Upper lobe of right lung (tissue), 1 donor: ENCODE results near the gene PPCS. TPM values are rescaled to one million over a fixed set of nuclear protein-coding genes. Genes with fewer than 3 reads are reported as not detected.

Experiments used
- ATAC-seq: fragments of 200-7000 bp; cut with Tn5 transposase; one replicate; pipeline ENCODE4 v1.9.1; 2020; ENCODE audit warnings: mild to moderate bottlenecking, moderate library complexity
- DNase-seq: peaks from one replicate; pipeline ENCODE4 v3.0.0-alpha.2; 2020
- H3K27ac ChIP-seq: fragments of 200-600 bp; one replicate; pipeline ENCODE4 v1.8.0; 2022
- H3K27me3 ChIP-seq: fragments of 200-600 bp; one replicate; pipeline ENCODE4 v1.8.0; 2022; ENCODE audit warnings: mild to moderate bottlenecking
- H3K36me3 ChIP-seq: fragments of 200-600 bp; one replicate; pipeline ENCODE4 v1.8.0; 2022
- H3K4me1 ChIP-seq: fragments of 200-600 bp; one replicate; pipeline ENCODE4 v1.8.0; 2022
- H3K4me3 ChIP-seq: fragments of 200-600 bp; one replicate; pipeline ENCODE4 v1.8.0; 2022; ENCODE audit warnings: mild to moderate bottlenecking
- H3K9me3 ChIP-seq: fragments of 200-600 bp; one replicate; pipeline ENCODE4 v1.8.0; 2022
- CTCF ChIP-seq: fragments of 200-600 bp; IDR thresholded peaks from one replicate; pipeline ENCODE4 v1.8.0; 2022; ENCODE audit warnings: antibody characterized with exemption
- intact Hi-C: fragments of 100-400 bp; cut with DNase I; formaldehyde crosslinking; loops from one replicate; pipeline ENCODE4 v1.11.0; 2022
- total RNA-seq: library from RNA; stranded (reverse); fragmentation: NEBNext Ultra II Directional; extraction: Animal tissue kit (Norgen Biotek cat#: 25700); gene quantifications from one replicate; pipeline ENCODE4 v1.2.1, GENCODE V29; 2021
- donor health status: DM: no; HTN: yes; CAD: no; lungs with severe emphysema.

The PPCS gene
- total RNA-seq, 1 donor from 2014 or later, result 52.8 TPM

GRCh38 chr1:42419126-42419821 lies 37.1 kb upstream of the PPCS start:
- H3K36me3 ChIP-seq, result no peaks in the 10 kb centered on the region
- H3K27ac ChIP-seq, result no peak overlapping the region
- DNase-seq, result no peak
- no peak overlapping the region for H3K4me3 ChIP-seq
- peaks cover 12% of the 10 kb centered on the region for H3K4me1 ChIP-seq
- no peaks in the 10 kb centered on the region for H3K9me3 ChIP-seq
- H3K27me3 ChIP-seq, result no peaks in the 10 kb centered on the region
- no peak for TF ChIP-seq CTCF
- ATAC-seq, result peak; percentile 27
- intact Hi-C loops, result no loop called here

DNA sequence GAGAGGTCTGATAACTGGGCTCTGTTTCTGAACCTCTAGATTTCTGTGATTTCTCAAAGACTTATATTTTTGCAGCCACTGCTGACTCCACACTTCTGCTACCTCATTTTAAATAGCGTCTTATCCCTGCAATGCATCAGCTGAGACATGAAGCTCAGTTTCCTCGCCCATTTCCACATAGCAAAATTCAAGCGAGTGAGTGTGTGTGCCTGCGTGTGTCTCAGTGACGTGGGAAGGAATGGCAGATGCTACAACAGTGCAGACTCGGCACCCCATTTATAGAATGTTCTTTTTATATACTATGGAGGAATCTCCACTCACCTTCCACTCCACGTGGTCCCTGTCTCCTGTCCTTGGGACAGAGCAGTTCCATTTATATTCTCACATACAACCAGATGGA lies 36.2 kb upstream of the PPCS start:
- H3K36me3 ChIP-seq, result no peaks in the 10 kb centered on the region
- H3K4me1 ChIP-seq, result peaks cover 12% of the 10 kb centered on the region
- DNase-seq, result no peak
- ATAC-seq, result no peak
- intact Hi-C loops, result no loop called here
- no peaks in the 10 kb centered on the region for H3K9me3 ChIP-seq
- no peaks in the 10 kb centered on the region for H3K27me3 ChIP-seq
- H3K27ac ChIP-seq, result no peak overlapping the region
- H3K4me3 ChIP-seq, result no peak overlapping the region
- TF ChIP-seq CTCF, result no peak

GRCh38 chr1:42420911-42421585 lies 35.3 kb upstream of the PPCS start:
- DNase-seq, result no peak
- Histone ChIP-seq H3K36me3 (no peaks in the 10 kb centered on the region), H3K27me3 (no peaks in the 10 kb centered on the region), H3K4me1 (peaks cover 12% of the 10 kb centered on the region), H3K9me3 (no peaks in the 10 kb centered on the region), H3K4me3 (no peak overlapping the region), H3K27ac (no peak overlapping the region)
- no peak for TF ChIP-seq CTCF
- peak; percentile 35 for ATAC-seq
- intact Hi-C loops, result no loop called here

GRCh38 chr1:42422737-42423136 lies 33.6 kb upstream of the PPCS start:
- no peaks in the 10 kb centered on the region for H3K27me3 ChIP-seq
- no peak overlapping the region for H3K27ac ChIP-seq
- no peak for DNase-seq
- H3K9me3 ChIP-seq, result no peaks in the 10 kb centered on the region
- H3K4me1 ChIP-seq, result peaks cover 12% of the 10 kb centered on the region
- ATAC-seq, result no peak
- no peaks in the 10 kb centered on the region for H3K36me3 ChIP-seq
- intact Hi-C loops, result no loop called here
- no peak for TF ChIP-seq CTCF
- no peak overlapping the region for H3K4me3 ChIP-seq

DNA sequence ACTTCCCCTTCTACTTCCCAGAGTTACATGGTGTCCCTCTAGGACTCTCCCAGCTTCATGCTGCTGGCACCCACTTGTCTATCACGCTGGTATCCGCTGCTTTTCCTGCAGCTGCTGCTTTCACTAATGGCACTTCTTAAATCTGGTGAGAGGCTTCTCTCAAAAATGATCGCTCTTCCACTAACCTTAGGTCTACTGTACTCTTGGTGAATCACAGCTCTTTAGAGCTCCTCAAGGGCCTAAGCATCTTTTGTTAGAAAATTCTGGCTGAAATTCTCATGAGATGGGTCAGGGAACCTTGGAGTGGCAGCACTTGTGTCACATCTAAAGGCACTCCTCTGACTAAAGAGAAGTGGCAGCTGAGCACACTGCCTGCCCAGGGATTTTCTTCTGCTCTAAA lies 32.7 kb upstream of the PPCS start:
- Histone ChIP-seq H3K9me3 (no peaks in the 10 kb centered on the region), H3K27ac (no peak overlapping the region), H3K4me1 (peaks cover 12% of the 10 kb centered on the region), H3K4me3 (no peak overlapping the region), H3K27me3 (no peaks in the 10 kb centered on the region), H3K36me3 (no peaks in the 10 kb centered on the region)
- TF ChIP-seq CTCF, result no peak
- intact Hi-C loops, result no loop called here
- DNase-seq (no peak), ATAC-seq (no peak)
